GM19035 (cell line): Measurements from ENCODE around the gene CLEC17A.
A peak's percentile ranks its signal among the peaks of the same experiment; 100 is the strongest.
"Not testable (repeated sequence)": the region's sequence is repeated elsewhere in the genome, so short reads cannot be mapped to it uniquely, and the experiment has no call there.

Experiments
- ATAC-seq: cut with Tn5 transposase; IDR thresholded peaks from one replicate; pipeline ENCODE4 v1.9.1; 2021; ENCODE audit not compliant: unreplicated experiment

CLEC17A gene, protein sequence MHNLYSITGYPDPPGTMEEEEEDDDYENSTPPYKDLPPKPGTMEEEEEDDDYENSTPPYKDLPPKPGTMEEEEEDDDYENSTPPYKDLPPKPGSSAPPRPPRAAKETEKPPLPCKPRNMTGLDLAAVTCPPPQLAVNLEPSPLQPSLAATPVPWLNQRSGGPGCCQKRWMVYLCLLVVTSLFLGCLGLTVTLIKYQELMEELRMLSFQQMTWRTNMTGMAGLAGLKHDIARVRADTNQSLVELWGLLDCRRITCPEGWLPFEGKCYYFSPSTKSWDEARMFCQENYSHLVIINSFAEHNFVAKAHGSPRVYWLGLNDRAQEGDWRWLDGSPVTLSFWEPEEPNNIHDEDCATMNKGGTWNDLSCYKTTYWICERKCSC

DNA sequence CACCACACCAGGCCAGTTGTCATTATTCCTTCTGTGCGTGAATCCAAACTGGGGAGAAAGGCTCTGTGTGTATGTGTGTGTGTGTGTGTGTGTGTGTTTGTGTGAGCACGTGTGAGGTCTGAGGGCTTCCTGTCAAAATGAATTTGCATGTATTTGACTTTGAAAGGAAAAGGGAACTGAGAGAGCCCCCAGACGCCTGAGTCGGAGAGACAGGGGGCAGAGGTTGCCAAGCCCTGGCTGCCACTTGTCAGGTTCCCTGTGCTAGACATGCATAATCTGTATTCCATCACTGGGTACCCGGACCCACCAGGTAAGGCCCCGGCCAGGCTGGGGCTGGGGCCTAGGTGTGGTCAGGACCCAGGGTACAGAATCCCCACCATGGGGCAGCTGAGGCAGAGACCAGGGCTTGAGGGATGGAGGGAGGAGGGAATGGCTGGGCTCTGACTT is at the start of gene CLEC17A:
TSS of gene CLEC17A (plus strand) at position 191 of the 447 bp plus-strand sequence. CDS start at position 268, 77 bp downstream.
- ATAC-seq: peak; percentile 28

DNA sequence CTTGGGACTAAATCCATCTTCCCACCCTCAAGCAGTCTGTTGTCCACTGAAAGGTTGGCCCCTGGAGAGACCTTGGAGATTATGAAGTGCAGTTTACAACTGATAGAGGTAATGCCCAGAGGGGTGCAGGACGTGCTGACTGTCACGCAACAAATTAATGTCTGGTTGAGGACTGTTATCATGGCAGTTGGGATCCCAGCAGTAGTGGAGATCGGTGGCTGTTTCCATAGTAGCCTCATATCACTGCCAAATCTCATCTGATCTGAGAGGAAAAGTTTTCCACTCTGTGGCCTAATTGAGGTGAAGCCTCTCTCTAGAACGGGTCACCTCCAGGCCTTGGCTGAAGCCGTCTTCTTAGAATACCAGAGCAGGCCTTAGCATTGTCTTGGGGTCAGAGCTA is 49.4 kb upstream of the CLEC17A start:
- ATAC-seq: no peak

DNA sequence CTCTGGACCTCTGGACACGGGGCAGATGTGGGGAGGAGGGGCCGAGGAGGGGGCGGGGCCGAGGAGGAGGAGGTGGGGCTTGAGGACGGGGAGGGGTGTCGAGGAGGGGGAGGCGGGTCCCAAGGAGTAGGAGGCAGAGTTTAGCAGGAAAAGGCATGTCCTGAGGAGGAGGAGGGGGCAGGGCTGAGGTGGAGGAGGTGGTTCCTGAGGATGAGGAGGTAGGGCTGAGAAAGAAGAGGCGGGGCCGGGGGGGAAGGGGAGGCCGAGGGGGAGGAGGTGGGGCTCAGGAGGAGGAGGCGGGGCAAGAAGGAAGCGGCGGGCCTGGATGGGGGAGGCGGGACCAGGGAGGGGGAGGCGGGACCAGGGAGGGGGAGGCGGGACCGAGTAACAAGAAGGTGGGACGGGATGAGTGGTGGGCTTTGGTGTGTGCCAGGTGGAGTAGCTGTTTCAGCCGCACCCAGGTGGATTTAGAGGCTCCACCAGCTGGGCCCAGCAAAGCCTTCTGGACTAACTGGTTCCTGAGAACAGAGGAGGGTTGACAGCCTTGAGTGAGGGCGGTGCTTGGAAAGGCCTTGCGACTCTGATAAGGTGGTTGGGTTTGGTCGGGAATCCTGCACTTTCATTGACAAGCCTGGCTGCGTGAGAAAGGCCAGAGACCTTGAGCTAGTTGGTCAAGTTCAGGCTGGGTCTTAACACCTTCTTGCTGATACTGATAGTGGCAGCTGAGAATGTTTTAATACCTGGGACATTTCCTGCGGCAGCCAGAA is 45.8 kb upstream of the CLEC17A start:
- no peak for ATAC-seq

DNA sequence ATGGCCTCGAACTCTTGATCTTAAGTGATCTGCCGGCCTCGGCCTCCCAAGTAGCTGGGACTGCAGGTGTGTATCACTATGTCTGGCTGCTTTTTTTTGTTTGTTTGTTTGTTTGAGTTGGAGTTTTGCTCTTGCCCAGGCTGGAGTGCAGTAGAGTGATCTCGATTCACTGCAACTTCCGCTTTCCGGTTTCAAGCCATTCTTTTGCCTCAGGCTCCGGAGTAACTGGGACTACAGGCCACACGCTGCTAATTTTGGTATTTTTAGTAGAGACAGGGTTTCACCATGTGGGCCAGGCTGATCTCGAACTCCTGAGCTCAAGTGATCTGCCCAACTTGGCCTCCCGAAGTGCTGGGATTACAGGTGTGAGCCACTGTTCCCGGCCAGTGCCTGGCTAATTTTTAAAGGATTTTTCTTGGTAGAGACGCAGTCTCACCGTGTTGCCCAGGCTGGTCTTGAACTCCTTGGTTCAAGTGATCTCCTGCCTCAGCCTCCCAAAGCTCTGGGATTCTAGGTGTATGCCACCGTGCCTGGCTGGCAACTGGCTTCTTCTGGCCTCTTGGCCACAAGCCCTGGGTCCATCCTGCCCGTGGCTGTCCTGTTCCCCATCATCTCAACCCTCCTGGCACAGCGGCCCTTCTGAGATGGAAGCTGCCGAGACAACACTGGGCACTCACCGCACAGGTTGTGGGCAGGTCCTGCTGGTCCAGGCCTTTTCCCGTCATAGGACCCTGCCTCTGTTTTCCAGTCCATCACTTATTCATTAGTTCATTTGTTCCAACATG is 42.0 kb upstream of the CLEC17A start:
- no peak for ATAC-seq

DNA sequence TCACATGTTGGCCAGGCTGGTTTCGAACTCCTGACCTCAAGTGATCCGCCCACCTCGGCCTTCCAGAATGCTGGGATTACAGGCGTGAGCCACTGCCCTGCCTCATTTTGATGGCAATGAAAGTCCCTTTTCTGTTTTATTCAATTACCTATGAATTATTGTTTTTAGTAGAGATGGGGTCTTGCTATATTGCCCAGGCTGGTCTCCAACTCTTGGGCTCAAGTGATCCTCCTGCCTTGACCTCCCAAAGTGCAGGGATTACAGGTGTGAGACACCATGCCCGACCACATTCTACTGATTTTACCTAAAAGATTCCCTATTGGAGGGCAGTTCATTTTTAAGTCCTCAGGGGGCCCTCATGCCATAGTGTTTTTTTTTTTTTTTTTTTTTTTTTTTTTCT is 40.9 kb upstream of the CLEC17A start:
- ATAC-seq: not testable (repeated sequence)

DNA sequence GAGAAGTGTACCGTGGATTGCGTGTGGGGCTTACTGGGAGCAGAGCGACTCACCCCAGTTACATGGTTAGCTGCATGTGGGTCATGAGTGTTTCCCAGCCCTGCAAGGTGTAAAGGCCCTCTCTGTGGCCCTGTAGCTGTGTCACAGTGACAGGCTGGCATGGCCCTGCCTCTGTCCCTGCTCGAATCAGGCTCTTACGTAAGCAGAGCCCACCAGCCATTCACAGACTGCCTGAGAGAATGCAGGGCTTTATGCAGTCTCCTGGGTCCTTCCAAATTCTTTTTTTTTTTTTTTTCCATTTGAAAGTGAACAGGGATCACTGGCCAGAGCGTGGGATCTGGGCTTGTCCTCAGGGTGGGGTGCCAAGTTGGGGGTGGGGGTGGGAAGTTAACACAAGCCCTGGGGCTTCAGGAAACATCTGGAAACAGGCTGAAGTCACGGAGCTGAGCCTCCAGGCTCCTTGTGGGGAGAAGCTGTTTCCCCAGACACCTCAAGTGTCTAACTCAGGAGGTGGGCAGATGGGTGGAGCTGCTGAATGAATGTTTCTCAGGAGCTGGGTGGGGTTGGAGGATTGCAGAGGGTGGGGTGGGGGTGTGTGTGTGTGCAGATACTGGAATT is 40.1 kb upstream of the CLEC17A start:
- no peak for ATAC-seq

DNA sequence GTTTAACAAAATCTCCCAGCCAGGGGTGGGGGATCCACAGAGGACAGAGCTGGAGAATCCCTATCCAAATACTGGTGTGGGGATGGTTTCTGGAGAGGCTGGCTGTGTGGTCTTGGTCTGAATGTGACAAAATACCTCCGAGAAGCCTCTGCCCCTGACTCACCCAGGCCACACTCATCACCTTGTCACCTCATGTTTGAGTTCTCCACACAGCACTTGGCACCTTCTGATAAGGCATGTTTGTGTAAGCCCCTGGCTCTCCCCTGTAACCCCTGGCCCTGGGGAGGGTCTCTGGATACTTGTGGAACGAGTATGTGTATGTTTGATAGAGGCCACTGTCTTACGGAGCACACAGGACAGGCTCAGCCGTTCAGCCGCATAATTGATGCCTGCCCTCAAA is 38.8 kb upstream of the CLEC17A start:
- no peak for ATAC-seq

DNA sequence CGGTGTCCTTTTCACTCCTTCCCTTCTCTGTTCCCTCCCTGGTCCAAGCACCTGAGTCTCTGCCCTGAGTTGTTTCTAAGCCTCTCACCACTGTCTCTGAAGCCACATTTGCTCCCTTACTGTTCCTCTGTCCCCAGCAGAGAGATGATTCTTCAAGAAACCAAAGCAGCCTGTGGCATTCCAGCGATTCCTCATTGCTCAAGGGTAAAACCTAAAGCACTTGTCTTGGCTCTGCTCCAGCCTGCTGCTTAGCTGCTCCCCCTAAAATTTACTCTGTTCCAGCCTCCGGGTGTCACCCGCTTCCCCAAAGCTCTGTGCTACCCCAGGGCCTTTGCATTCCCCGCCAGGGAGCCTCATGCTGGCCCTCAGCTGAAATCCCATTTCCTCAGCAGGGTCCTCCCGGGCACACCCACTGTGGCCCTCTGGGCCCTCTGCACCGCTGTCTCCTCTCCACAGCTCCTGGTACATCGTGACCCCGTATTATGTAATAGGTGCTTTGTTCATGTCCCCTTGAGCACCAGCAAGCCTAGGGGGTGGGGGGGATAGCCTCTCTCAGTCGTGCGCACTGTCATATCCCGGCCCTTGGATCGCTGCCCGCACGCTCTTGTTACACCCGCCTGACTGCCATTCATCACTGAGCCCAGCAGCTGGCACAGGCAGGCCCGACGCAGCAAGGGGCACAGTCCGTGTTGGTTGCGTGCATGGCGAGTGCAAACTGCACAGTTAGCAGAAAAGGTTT is 37.7 kb upstream of the CLEC17A start:
- ATAC-seq: no peak

DNA sequence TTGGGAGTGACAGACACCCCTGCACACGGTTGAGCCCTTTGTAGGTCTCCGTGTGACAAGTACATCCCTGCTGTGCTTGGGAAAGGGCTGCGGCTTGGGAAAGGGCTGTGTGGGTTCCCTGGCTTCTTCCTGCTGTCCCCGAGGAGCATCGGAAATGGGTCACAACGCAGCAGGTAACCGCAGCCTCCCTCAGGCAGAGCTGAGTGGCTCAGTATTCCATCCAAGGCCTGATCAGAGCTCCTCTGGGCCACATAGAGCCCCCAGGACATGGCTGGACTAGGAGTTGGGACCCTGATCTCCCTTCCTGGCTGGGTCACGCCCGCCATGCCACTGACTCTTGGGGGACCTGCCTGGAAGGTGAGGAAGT is 37.2 kb upstream of the CLEC17A start:
- no peak for ATAC-seq

DNA sequence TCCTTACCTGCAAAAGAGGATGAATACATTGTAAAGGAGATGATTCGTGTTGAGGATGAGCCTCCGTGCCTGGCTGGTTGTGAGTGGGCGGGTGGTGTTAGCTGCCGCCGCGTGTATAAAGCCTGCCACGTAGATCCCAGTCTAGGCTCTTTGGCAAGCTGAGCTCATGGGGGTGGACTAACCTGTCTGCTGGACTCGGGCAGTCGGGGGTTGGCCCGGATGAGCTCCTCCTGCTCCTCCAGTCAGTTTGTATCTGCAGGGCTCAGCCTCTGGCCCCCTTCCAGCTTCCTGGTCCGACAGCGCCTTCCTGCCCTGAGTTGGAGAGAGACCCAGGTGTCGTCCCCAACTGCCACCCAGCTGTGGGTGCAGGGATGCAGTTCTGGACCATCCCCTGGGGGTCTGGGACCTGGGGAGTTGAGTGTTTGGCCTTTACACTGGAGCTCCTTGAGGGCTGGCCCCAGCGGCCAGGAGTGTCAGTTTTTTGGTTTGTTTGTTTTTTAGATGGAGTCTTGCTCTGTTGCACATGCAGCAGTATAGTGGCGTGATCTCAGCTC is 32.6 kb upstream of the CLEC17A start:
- ATAC-seq: no peak

DNA sequence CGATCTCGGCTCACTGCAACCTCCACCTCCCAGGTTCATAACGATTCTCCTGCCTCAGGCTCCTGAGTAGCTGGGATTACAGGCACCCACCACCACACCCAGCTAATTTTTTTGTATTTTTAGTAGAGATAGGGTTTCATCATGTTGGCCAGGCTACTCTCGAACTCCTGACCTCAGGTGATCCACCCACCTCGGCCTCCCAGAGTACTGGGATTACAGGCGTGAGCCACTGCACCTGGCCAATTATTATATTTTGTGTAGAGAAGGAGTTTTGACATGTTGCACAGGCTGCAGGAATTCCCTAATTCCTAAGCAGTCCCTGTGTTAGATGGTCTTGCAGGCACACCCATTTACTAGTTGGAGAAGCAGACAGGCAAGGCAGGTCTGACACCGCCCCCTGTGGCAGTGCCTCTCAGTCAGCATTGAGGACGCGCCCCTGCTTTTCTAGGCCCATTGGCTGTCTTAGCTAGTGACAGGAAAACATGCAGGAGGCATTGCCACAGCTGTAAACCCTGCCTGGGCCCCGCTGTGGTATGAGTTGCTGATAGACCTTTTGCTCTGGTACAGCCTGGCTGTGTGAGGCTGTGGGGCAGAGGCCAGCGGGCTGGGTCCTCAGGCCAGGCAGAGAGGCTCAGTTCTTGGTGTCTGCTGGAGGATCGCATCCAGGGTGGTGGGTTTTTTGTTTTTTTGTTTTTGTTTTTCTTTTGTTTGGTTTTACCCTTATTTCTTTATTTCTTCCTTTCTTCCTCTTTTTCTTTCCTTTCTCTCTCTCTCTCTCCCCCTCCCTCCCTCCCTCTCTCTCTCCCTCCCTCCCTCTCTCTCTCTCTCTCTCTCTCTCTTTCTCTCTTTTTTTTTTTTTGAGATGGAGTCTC is 31.5 kb upstream of the CLEC17A start:
- ATAC-seq: not testable (repeated sequence)

DNA sequence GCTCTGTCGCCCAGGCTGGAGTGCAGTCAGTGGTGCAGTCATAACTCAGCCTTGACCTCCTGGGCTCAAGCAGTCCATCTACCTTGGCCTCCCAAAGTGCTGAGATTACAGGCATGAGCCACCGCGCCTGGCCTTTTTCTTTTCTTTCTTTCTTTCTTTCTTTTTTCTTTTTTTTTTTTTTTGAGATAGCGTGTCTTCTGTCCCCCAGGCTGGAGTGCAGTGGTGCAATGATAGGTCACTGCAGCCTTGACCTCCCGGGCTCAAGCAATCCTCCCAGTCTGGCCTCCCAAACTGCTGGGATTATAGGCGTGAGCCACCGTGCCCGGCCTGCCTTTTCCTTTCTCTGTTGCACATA is 30.9 kb upstream of the CLEC17A start:
- ATAC-seq: not testable (repeated sequence)

DNA sequence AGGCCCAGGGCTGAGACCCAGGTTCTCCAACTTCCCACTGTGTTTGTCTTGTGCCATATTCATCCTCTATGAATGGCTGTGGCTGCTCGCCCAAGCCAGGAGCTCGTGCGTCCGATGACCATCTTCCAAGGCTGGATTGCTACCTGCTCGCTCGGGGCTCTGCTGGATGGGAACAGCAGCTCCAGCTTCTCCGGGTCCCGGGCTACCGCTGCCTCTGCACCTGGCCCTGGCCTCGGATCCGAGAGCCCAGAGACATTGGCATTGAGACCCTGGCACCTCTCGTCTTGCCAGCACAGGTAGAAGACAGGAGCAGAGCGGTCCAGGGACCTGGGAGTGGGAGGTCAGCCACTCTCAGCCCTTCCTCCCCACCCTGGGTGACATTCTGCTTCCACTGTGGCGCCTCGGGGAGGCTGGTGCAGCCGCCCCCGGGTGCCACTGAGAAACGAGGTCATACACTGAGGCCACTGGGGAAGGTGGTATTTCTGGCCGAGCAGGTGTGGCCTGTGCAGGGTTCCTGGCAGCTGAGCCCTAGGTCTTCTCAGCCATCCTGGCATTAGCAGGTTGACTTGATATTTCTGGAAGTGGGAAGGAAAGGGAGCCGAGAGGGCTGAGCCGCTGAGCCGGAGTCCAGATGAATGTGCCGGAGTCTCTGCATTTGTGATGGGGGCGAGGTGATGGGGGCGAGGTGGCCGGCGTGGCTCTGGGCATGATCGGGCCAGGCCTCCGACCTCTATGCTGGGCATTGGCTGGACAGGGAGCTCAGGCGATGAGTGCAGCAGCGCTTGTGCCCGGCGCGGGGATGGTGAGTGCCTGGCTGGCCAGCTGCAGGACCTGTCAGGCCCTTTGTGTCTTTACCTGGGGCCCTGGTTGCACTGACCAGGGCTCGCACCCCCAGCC is 29.6 kb upstream of the CLEC17A start:
- ATAC-seq: no peak

DNA sequence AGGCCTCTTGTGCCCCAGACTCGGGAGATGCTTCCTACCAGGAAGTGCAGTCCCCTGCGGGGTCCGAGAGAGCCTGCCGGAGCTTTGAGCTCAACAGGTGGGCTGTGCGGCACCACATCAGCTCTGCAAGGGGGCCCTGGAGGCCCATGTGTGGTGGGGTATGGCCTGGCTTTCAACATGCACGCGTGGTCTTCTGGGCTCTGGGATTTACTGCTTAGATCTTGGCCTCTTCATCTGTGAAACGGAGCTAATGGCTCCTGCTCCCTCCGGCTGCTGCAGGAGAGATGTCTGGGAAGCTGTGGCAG is 29.0 kb upstream of the CLEC17A start:
- no peak for ATAC-seq

DNA sequence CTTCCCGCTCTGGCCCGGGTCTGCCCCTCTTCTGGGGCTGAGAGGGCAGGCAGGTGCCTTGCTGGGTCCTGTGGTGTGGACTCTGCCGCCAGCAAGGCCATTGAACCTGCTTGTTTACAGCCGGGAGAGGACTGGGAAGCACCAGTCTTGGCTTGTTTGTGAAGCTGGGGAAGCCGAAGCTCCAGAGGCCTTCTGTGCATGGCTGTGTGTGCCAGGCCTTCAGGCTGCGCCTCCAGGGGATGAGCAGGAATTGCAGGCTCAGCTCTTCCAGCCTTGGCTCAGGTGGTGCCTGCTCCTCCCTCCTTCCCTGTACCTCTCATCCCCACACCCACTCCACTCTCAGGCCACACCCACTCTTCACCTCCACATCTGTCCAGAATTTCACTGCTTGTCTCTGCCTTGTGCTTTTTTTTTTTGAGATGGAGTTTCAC is 28.5 kb upstream of the CLEC17A start:
- no peak for ATAC-seq

DNA sequence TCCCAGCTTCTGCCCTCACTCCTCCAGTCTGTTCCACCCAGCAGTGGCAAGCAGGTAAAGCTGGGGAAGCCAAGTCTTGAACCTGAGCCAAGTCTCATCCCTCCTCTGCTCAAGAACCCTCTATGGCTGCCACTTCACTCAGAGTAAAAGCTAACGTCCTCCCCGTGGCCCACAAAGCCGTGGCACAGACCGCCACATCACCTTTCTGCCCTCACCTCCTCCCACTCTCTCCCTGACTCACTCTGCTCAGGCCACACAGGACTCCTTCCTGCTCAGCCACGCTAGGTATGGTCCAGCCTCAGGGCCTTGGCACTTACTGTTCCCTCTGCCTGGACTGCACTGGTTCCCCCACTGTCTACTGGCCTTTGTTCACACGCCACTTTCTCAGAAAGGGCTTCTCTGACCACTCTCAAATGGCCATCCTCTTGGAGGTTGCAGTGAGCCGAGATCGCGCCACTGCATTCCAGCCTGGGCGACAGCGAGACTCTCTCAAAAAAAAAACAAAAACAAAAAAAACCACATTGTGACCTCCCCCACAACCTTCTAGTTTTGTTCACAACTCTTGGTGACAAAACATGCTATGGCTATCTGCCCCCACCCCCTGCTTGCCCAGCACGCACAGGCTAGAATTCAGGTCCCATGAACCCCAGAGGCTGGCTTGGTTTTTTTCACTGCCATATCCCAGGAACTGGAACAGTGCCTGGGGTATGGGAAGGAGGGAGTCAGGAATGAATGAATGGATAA is 26.8 kb upstream of the CLEC17A start:
- no peak for ATAC-seq

DNA sequence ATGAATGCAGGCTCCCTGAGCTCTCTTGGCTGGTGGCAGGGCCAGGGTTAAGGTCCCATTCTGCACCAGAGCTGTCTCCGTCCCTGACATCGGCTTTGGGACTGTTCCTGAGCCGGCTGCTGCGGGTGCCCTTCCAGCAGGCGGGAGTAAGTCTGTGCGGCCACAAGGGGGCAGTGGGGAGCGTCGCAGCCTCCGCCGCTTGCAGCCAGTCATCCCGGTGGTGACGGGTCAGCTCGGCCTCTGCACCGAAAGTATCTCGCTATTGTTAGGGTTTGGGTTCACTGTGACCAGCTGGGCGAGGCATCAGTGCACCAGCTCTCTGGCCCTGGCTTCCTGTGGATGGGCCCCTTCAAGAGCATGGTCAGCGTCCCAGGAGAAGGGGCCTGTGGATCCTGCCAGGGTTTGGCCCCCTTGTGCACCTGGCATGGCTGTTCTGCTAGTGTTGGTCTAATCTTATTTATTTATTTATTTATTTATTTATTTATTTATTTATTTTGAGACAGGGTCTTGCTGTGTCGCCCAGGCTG is 26.2 kb upstream of the CLEC17A start:
- peak; percentile 55 for ATAC-seq
